Vagina (tissue), 2 donors: ENCODE measurements around the gene FITM2. TPM values are rescaled to one million over a fixed set of nuclear protein-coding genes. Genes with fewer than 3 reads are reported as not detected.

Source experiments
- DNase-seq, 2 donors: peaks; one replicate each; pipeline ENCODE4 v3.0.0-alpha.2; 2017; ENCODE audit errors: extremely low spot score in 2 of 2
- H3K27ac ChIP-seq: fragments of 200-600 bp; sonication (generic); one replicate; pipeline ENCODE4 v1.5.1; 2019
- H3K27me3 ChIP-seq: fragments of 200-600 bp; sonication (generic); one replicate; pipeline ENCODE4 v1.5.1; 2019
- H3K36me3 ChIP-seq, 2 donors: fragments of 200-600 bp; sonication (generic); one replicate each; pipeline ENCODE4 v1.5.1; 2017 to 2019
- H3K4me1 ChIP-seq: fragments of 200-600 bp; sonication (generic); one replicate; pipeline ENCODE4 v1.5.1; 2019
- H3K4me3 ChIP-seq, 2 donors: fragments of 200-600 bp; sonication (generic); 1 replicate in 1 of 2; 2 replicates in 1 of 2; pipeline ENCODE4 v1.5.1; 2016 to 2019
- H3K9me3 ChIP-seq: fragments of 200-600 bp; sonication (generic); one replicate; pipeline ENCODE4 v1.5.1; 2019
- POLR2A ChIP-seq, 2 donors: fragments of 450-650 bp; IDR thresholded peaks; one replicate each; pipeline ENCODE4 v1.6.1; 2017; ENCODE audit warnings: antibody characterized with exemption in 2 of 2, mild to moderate bottlenecking in 2 of 2, moderate library complexity in 2 of 2
- POLR2AphosphoS5 ChIP-seq, 2 donors: sonication (generic); formaldehyde crosslinking; IDR thresholded peaks; one replicate each; pipeline ENCODE4 v1.9.0; 2017; ENCODE audit warnings: antibody characterized with exemption in 2 of 2, mild to moderate bottlenecking in 2 of 2, low read depth in 1 of 2; ENCODE audit not compliant: insufficient read depth in 1 of 2
- intact Hi-C: fragments of 100-400 bp; cut with DNase I; formaldehyde crosslinking; loops from one replicate; pipeline ENCODE4 v1.15.1; 2023
- small RNA-seq: library from RNA; depleted of rRNA; stranded (forward); fragments of <200 nt; gene quantifications from one replicate; pipeline ENCODE3, GENCODE V24; 2016
- total RNA-seq: library from RNA; depleted of rRNA; stranded (reverse); fragments of >200 nt; gene quantifications from one replicate; pipeline ENCODE4 v1.2.3, GENCODE V29; 2016
- TF ChIP-seq, protein P1 (sequence below), 3 experiments: fragments of 450-650 bp in 2 of 3; fragments of 200-600 bp in 1 of 3; sonication (generic) in 1 of 3; IDR thresholded peaks; one replicate each; pipeline ENCODE4 v1.5.1; 2017 to 2019; ENCODE audit warnings: antibody characterized with exemption in 3 of 3, mild to moderate bottlenecking in 2 of 3, moderate library complexity in 2 of 3

The FITM2 gene
- total RNA-seq, 1 donor from 2014 or later, result 7.4 TPM

DNA sequence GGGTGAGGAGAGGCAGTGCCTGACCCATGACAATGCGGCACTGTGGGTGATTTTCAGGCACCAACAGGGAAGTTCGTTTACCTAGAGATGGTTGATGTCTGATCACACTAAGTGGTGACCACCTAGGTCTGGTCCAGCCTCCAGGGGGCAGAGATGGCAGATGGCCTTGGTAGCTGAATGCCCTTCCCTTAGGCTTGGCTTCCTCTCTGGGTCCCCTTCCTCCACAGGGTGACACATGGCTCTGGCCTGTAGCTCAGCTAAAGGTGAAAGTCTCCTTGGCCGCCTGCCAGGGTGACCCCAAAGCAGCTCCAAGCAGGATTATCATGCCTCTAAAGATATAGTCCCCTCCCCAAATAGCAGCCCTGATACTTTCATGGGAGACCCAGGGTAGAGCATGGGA, 57.5 kb downstream of the FITM2 start:
- Histone ChIP-seq H3K9me3 (no peaks in the 10 kb centered on the region), H3K4me3 (no peak overlapping the region), H3K27ac (no peak overlapping the region), H3K27me3 (no peaks in the 10 kb centered on the region), H3K36me3 (no peaks in the 10 kb centered on the region), H3K4me1 (no peaks in the 10 kb centered on the region)
- no peak for DNase-seq
- intact Hi-C loops, result no loop called here
- TF ChIP-seq POLR2A (IDR thresholded peaks at IDR 0.05), result no peak
- no peak for TF ChIP-seq POLR2AphosphoS5 (IDR thresholded peaks at IDR 0.05; ENCODE audit: insufficient read depth in 1 of 2, low read depth in 1 of 2)
- TF ChIP-seq, protein P1, sequence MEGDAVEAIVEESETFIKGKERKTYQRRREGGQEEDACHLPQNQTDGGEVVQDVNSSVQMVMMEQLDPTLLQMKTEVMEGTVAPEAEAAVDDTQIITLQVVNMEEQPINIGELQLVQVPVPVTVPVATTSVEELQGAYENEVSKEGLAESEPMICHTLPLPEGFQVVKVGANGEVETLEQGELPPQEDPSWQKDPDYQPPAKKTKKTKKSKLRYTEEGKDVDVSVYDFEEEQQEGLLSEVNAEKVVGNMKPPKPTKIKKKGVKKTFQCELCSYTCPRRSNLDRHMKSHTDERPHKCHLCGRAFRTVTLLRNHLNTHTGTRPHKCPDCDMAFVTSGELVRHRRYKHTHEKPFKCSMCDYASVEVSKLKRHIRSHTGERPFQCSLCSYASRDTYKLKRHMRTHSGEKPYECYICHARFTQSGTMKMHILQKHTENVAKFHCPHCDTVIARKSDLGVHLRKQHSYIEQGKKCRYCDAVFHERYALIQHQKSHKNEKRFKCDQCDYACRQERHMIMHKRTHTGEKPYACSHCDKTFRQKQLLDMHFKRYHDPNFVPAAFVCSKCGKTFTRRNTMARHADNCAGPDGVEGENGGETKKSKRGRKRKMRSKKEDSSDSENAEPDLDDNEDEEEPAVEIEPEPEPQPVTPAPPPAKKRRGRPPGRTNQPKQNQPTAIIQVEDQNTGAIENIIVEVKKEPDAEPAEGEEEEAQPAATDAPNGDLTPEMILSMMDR (IDR thresholded peaks at IDR 0.05), result no peak

Small RNAs within 50 kb of the gene (small RNA-seq; reads per million reads assigned to genes)
- not detected for gene RF00019

Other genes with a start within 250 kb of the FITM2 start
- gene JPH2, start 124.0 kb downstream of the FITM2 start, total RNA-seq, result 13.8 TPM
- 28.0 TPM for gene OSER1, start 100.4 kb downstream of the FITM2 start, total RNA-seq
- not detected for gene GDAP1L1, start 63.9 kb downstream of the FITM2 start, total RNA-seq
- gene R3HDML, start 25.8 kb upstream of the FITM2 start, total RNA-seq, result not detected
- not detected for gene HNF4A, start 44.5 kb upstream of the FITM2 start, total RNA-seq
- 16.0 TPM for gene TTPAL, start 164.7 kb upstream of the FITM2 start, total RNA-seq
- 77.3 TPM for gene SERINC3, start 210.9 kb upstream of the FITM2 start, total RNA-seq